NCI-H2196 (cell line): ENCODE data around the gene EPHA2.
"Not testable (repeated sequence)": the region's sequence is repeated elsewhere in the genome, so short reads cannot be mapped to it uniquely, and the experiment has no call there.

ENCODE experiments used
- DNase-seq: peaks from one replicate; lab custom pipeline; 2025; ENCODE audit not compliant: unreplicated experiment; lab: John Stamatoyannopoulos, UW

The EPHA2 gene

GRCh38 chr1:16122350-16122881 is 33.5 kb downstream of the EPHA2 start:
- DNase-seq, result no peak

DNA sequence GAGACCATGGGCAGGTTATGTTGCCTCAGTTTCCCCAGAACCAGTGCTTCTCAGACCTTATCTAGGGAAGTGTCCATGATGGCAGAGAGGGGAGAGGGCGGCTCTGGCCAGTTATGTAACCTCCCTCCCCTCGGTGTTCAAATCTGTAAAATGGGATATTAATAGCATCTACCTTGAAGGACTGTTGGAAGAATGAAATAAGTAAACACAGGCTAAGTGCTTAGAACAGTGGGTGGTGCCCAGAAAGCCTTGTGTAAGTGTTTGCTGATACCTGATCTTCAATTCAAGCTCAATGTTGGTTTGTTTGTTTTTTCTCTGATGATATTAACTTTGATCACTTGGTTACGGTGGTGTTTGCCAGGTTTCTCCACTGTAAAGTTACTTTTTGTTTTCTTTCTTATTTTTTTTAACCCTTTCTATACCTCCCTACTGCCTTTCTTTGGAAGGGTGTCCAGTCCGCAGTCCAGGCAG is 34.9 kb downstream of the EPHA2 start:
- peak; percentile 75 for DNase-seq

GRCh38 chr1:16120407-16120806 is 35.5 kb downstream of the EPHA2 start:
- no peak for DNase-seq

- DNase-seq, result no peak
Observed at GRCh38 chr1:16119926-16120325, 35.9 kb downstream of the EPHA2 start.

- DNase-seq, result no peak
Observed at GRCh38 chr1:16119504-16119903, 36.4 kb downstream of the EPHA2 start.

DNA sequence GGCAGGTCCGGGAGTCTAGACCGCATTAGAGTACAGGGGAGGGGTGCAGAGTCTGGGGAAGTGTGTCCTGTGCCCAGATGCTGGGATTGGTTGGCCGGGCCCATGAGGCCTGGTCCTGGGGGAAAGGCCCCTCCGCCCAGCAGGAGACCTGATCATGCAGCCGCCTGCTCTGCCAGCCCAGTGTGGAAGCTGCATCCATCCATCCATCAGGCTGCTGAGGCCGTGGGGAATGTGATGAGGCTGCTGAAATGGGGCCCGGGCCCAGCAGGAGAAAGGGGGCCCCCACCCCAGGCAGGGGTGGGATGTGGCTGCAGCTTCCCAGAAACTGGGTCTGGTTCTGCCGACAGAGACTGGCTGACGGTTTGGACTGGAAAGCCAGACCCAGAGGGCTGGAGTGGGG is 37.2 kb downstream of the EPHA2 start:
- no peak for DNase-seq

- DNase-seq, result no peak
Observed at GRCh38 chr1:16117936-16118335, 37.9 kb downstream of the EPHA2 start.

- no peak for DNase-seq
Observed at GRCh38 chr1:16117369-16117768, 38.5 kb downstream of the EPHA2 start.

GRCh38 chr1:16116625-16117024 is 39.2 kb downstream of the EPHA2 start:
- DNase-seq, result no peak

DNA sequence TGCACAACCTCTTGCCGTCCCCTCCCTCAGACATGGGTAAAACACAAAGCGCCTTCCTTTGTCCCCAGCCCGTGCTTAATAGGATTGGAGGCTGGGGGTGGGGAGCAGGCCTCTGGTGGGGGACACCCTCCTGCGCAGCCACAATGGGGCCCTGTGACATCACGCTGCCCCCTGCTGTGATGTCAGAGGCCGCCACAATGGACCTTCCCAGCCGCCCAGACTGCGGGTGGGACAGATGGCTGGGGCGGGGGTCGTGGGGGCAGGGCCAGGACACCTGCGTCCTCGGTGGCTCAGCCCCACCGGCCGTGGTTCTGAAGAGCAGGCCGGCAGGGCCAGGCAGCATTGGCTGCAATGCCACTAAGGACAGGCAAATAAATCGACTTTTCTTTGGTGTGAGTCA is 39.9 kb downstream of the EPHA2 start:
- DNase-seq, result no peak

GRCh38 chr1:16115468-16115983 is 40.3 kb downstream of the EPHA2 start:
- DNase-seq, result no peak

- DNase-seq, result no peak
Observed at GRCh38 chr1:16114527-16115467, 41.1 kb downstream of the EPHA2 start.

DNA sequence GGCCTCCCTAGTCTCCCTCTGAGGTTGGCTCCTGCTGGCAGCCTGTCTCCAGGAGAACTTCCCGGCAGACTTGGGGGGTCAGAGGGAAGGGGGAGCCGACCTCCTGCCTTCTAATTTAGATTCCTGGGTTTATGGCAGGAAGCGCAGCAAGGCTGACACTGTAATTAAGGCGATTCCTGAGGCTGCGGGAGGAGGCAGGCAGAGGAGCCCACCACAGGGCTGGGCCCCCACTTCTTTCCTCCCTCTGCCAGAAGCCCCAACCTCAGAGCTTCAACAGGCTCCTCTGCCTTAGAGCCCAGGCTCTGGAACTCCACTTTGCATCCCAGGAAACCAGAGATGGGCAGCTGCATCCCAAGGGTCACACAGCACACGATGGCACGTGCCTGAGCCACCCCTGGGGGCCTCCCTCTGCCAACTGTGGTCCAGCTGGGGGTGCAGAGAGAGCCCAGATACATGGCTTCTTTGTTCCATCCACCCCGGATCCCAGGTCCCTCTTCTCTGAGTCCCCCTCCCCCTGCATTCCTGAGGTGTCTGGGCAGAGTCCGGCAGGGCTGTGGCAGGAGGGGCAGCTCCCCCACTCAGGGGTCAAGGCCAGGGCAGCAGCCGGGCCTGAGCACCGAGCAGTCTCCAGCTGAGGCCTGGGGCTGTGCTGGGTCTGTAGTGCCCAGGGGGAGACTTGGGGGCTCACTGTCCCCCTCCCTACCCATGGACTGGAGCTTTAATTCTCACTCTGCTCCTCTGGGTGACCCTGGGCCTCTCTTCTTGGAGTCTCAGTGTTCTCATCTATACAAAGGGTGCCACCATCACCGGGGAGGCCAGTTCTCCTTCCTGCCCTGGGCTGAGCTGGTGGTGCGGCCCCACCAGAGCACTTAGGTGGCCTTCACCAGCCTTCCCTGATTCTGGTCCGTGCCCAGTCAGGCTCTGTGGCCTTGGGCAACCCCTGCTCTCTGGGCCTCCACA is 43.0 kb downstream of the EPHA2 start:
- no peak for DNase-seq

GRCh38 chr1:16111771-16112595 is 43.9 kb downstream of the EPHA2 start:
- no peak for DNase-seq

- DNase-seq, result no peak
Observed at GRCh38 chr1:16110884-16111283, 45.0 kb downstream of the EPHA2 start.

DNA sequence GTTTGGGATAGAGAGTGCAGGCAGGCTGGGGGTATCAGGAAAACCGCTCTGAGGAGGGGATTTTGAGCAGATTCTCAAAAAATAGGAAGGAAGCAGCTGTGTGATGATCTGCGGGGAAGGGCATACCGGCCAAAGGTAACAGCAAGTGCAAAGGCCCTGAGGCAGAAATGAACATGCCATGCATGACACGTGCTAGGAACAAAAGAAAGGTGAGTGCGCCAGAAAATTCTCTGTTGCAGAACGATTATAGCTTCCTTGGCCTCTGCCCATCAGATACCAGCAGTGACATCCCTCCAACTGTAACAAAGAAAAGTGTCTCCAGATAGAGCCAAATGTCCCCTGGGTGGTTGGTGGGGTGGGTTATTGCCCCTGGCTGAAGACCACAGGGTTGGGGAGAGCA is 45.4 kb downstream of the EPHA2 start:
- DNase-seq, result no peak

DNA sequence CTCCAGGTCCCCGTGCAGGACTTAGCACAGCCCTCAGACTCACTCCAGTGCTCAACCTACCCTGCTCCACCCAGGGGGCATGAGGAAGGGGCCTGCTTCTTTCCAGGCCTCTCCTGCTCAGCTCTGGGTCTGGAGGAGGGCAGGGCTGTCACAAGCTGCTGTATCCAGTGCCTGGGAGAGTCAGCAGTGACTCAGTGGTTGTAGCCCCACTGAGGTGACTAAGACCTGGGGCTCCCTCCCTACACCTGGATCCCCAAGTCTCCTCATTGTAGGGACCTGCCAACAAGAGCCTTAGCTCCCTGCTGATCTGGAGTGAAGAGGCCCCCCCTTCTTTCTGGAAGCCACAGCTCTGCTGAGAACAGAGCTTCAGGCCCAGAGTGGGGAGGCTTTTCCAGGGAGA is 46.3 kb downstream of the EPHA2 start:
- DNase-seq, result no peak

GRCh38 chr1:16107039-16107438 is 48.8 kb downstream of the EPHA2 start:
- DNase-seq, result not testable (repeated sequence)

DNA sequence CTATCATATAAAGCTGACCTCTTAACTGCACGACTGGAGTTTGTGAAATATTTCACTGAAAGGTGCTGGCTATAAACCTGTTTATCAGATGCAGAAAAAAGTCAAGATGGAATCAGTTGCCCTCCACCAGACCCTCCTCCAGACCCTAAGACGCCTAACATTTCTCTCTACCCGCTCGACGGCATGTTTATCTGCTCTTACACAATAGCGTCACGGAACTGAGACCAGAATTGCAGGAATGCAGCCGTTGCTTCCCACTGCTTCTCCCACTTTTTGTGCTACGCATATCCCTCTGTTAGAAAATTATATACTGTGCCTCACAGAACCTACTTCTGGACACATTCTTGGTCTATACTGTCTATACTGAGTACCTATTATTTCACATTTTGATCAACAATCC is 54.2 kb downstream of the EPHA2 start:
- no peak for DNase-seq

DNA sequence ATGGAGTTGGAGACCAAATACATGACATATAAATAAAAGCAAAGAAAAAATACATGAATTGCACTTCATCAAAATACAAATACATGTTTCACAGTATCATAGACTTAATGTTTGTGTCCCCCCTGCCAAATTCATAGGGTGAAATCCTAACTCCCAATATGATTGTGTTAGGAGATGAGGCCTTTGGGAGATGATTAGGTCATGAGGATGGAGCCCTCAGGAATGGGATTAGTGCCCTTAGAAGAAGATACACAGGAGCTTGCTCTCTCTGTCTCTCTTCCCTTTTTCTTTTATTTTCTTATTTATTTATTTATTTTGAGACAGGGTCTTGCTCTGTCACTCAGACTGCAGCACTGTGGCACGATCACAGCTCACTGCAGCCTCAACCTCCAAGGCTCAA is 56.5 kb downstream of the EPHA2 start:
- DNase-seq, result no peak
